Activated CD4-positive, alpha-beta T cell treated with anti-CD3 and anti-CD28 coated beads for 48 hours (primary cell): ENCODE measurements around the gene PPP2R2D.
"Not testable (repeated sequence)": the region's sequence is repeated elsewhere in the genome, so short reads cannot be mapped to it uniquely, and the experiment has no call there.

Experiments
- DNase-seq: peaks from one replicate; pipeline ENCODE4 v3.0.0-alpha.2; 2020

The PPP2R2D gene

DNA sequence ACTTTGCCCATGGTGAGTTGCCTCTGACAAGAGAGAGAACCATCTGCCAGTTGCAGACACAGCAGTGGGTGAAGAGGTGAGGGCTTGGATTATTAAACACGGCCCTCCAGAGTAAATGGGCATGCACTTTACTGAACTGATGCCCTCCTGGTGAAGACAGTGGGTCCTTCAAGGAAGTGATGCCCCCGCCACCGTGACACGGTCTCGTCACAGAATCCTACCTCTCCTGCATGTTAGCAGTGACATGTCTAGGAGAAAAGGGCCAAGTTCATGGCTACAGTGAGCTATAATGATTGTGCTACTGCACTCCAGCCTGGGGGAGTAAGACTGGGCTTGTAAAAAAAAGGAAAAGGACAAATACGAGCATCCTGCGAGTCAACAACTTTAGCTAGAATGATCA is 78.5 kb downstream of the PPP2R2D start:
- DNase-seq = no peak

DNA sequence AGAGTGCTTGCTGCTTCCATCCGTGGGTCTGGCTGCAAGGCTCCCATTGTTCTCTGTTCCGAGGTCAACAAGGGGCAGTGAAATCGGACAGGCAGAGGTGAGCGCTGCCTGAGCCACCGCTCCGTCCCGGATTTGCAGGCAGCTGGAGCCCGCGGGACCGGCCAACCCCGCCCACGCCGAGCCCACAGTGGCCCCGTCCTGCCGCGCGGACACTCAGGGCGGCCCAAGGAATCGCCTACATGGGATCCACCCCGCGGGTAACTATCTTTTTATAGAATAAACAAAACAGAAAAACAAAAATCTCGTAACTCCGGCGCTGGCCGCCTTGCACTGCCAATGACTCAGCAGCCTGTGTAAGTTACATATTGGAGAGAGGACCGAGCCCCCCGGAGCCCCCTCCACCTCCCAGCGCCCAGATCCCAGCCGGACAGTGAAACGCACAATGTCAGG is 79.0 kb downstream of the PPP2R2D start:
- no peak for DNase-seq

DNA sequence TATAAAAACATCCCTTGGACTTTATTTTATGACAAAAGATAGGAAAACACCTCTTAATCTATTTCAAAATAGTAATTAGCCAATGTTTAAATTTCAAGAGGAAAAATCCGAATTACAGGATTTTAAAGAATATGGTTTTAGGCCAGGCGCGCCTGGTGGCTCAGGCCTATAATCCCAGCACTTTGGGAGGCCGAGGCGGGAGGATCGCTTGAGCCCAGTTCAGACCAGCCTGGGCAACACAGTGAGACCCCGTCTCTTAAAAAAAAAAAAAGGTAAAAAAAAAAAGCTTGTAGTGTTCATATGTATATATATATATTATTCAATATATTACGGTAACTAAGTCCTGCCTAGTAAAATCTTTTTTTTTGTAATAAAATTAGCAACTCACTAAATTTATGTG is 79.5 kb downstream of the PPP2R2D start:
- DNase-seq = no peak

DNA sequence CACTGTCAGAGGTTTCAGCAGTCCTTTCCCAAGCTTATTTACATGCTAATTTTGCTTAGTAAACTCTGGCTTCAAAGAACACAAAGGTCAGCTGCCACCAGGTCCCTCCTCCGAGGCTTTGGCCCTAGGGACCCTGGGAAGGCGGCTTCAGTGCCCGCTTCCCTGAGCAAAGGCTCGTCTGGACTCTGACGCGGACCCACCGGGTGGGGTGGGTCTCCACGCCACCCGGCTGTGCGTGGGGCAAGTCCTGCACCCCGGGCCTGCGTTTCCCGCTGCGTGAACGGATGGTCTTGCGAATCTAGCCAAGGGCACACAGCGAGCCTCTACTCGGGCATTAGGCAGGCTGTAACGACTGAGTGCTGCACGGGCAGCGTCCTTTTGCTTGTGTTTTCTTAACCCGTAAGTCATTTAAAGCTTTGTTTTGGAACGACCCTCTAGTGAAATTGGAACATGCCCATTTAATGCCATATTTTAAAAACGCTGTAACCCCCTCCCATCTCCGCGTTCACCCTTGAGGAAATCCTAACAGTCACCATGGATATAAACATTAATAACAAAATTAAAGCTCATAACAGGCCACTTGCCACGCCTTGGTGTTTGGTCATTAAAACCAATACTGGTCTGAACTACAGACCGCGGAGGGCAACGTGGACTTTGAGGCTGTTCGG is 80.1 kb downstream of the PPP2R2D start:
- no peak for DNase-seq

DNA sequence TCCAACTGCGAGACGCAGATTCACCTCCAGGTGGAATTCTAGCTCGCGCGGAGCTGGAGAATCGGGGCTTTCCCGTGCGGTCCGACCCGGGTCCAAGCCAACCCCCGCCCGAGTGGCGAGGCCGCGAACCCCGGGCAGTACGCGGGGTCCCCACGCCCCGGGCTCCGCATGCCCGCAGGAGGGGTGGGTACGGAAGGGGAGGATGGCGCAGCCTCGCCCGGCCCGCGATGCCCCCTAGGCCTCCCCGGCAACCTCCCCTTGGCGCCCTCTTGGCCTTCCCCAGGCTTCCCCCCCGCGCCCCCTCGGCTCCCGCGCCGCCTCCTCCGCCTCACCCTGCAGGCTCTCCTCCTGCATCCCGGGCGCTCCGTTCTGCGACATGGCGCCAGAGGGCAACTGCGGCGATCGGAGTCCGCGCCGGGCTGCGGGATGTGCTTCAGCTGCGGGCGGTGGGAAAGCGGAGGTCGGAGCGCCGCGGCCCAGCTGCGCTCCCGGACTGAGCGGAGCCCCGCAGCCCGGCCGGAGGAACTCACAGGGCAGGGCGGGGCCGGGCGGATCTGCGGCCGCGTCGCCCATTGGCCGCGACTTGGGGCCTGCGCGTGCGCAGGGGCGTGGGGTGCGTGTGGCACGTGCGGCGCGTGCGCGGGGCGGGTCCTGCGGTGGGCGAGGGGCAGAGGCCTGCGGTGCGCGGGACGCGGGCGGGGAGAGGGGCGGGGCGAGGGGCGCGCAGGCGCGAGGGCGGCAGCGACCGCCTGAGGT is 80.8 kb downstream of the PPP2R2D start, which contains the start of gene BNIP3:
Gene BNIP3 (minus strand): TSS at position 495 of the 756 bp plus-strand sequence. CDS start 117 bp downstream, at position 378.
- peak; percentile 94 for DNase-seq

- DNase-seq = no peak
Measured at GRCh38 chr10:131982185-131982756, 81.5 kb downstream of the PPP2R2D start.

DNA sequence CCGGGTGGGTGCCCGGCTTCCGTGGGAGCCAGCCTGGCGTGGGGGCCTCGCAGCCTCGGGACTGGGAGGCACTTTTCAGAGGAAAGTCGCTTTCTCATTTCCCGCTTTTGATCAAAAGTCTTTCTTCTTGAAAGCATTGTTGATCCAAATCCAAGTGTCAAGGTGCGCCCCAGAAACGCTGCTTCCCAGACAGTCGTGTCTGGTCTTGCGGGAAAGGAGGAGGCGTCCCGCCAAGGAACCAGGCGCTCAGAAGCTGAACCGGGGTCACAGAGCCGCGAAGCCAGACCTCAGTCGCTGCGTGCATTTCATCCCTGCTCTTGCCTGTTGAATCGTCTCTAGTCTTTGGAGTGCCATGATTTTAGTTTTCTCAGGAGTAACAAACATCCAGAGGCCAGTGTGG is 82.0 kb downstream of the PPP2R2D start:
- DNase-seq = no peak

- DNase-seq = no peak
Measured at GRCh38 chr10:131983780-131984179, 83.0 kb downstream of the PPP2R2D start.

DNA sequence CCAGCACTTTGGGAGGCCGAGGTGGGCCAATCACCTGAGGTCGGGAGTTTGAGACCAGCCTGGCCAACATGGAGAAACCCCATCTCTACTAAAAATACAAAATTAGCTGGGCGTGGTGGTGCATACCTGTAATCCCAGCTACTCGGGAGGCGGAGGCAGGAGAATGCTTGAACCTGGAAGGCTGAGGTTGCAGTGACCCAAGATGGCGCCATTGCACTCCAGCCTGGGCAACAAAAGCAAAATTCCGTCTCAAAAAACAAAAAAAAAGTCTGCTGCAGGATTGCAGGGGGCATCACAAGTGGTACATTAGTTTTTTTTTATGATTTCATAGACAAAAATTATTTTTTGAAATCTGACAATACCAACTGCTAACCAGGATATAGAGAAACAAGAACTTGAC is 86.0 kb downstream of the PPP2R2D start:
- not testable (repeated sequence) for DNase-seq

DNA sequence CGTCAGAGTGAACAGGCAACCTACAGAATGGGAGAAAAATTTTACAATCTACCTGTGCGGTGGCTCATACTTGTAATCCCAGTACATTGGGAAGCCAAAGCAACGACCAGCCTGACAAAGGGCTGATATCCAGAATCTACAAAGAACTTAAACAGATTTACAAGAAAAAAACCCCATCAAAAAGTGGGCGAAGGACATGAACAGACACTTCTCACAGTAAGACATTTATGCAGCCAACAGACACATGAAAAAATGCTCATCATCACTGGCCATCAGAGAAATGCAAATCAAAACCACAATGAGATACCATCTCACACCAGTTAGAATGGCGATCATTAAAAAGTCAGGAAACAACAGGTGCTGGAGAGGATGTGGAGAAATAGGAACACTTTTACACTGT is 86.5 kb downstream of the PPP2R2D start:
- DNase-seq = not testable (repeated sequence)

GRCh38 chr10:131987786-131988185 is 87.0 kb downstream of the PPP2R2D start:
- not testable (repeated sequence) for DNase-seq

- no peak for DNase-seq
Measured at GRCh38 chr10:131991726-131992125, 90.9 kb downstream of the PPP2R2D start.

GRCh38 chr10:131993275-131993674 is 92.5 kb downstream of the PPP2R2D start:
- DNase-seq = no peak

DNA sequence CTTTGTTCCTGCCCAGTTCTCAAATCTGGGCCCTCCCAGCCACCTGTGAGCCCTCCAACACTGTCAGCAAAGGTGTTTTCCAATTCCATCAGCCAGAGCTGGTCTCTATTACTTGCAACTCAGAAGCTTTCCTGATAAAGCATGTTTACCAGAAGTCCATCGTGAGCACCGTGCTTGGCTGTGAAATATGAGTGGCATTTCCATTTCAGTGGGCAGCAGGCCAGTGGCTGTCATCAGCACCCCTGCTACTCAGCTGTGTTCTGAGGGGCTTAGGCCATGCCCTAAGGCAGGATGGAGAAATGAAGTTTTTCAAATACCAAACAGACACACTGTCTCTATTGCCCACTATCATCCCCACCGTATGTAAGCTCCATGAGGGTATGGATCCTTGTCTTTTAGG is 93.6 kb downstream of the PPP2R2D start:
- DNase-seq = no peak

- DNase-seq = no peak
Measured at GRCh38 chr10:131996466-131997365, 95.9 kb downstream of the PPP2R2D start.

GRCh38 chr10:131997366-131998049 is 96.7 kb downstream of the PPP2R2D start:
- DNase-seq = no peak

DNA sequence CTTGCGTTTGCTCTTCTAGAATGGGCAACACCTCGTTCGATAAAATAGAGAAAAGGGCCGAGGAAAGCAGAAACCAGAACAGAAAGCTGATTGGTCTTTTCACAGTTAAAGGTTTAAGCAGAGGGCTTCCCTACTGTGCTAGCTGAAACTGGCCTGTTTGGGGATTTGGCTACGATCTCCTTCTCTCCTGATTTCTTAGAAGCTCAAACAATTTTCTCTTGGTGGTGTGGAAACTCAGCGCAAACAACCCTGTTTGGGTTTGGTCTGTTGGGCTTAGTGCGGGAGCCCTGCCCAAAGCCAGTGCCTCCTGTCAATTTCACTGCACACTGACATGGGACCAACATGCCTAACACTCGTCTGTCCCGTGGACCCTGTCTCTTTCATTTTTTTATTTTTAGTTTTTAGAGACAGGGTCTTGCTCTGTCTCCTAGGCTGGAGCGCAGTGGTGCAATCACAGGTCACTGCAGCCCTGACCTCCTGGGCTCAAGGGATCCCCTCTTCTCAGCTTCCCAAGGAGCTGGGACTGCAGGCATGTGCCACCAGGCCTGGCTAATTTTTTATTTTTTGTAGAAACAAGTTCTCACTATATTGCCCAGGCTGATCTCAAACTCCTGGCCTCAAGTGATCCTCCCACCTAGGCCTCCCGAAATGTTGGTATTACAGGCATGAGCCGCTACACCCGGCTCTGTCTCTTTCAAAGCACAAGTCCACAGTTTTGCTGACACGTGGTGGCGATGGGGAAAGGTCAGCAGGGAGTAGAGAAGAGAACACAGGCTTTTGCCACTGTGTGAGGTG is 97.4 kb downstream of the PPP2R2D start:
- no peak for DNase-seq

DNA sequence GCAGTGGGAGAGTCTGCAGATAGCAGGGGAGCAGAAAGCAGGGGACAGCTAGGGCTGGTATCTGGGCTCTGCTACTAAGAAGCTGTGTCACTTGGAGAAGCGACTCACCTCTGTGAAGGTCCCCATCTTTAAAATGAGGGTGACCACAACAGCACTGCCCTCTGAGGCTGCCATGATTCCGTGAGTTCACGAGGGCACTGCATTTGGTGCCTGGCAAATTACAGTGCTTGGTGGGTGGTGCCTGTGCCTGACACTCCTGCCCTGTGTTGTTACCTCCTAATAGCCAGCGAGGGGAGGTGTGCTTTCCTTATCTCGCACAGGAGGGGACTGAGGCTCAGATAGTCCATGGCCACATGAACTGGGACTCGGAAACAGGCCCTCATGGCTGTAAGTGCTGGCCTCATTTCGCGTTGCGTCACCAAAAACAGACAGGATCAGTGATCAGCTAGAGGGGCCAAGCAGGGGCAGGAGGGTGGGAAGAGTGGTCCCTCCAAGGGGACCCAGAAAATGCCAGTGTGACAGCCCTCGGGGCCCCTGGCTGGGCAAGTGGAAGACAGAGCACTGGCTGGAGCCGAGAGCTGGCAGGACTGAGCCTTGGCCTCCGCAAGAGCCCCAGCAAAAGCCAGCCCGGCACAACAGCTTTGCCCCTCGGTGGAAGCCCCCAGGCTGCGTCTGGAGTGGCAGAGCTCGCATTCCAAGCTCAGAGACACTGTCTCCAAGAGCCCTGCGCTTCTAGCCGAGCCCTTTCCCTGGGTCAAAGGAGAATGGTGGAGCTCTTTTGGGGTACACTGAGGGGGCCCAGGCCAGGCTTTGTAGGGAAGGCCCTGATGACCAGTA is 98.3 kb downstream of the PPP2R2D start:
- no peak for DNase-seq

DNA sequence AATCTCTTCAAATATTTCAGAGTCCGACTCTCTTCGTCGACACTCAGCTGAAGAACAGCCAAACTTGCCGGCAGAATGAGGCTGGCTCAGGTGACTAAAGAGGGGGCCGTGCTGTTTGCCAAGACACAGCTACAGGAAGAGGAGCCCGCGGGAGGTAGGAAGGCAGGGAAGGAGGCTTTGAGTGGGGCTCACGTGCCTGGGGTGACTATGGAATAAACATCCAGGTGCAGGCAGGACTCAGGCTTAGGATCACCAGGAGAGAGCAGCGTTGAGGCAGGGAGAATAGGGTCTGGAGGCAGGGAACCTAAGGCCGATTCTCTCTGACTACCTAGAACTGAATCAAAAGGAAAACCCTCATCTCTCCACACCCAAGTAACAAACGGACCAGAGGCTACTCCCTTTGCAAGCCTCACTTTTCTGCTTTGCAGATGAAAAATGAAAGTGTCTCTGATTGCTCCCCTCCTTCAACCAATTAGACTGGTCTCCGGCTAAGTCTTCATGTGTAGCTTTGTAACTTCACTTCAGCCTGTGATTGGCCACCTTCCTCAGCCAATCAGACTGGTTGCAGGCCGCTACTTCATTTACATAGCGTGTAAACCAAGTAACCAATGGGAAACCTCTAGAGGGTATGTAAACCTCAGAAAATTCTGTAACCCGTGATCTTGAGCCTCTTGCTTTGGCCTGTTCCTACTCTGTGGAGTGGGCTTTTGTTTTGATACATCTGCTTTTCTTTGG is 100.6 kb downstream of the PPP2R2D start:
- no peak for DNase-seq

GRCh38 chr10:132002004-132002403 is 101.2 kb downstream of the PPP2R2D start:
- no peak for DNase-seq
